Measurements from ENCODE around the gene LMNA.
"Not testable (repeated sequence)": the region's sequence is repeated elsewhere in the genome, so short reads cannot be mapped to it uniquely, and the experiment has no call there.

LMNA gene

GRCh38 chr1:156177919-156178654 is 63.6 kb downstream of the LMNA start:
- Histone ChIP-seq H3K9ac (ENCODE audit: low read depth, low read length) (no peak overlapping the region), H3K4me1 (ENCODE audit: control insufficient read depth, insufficient read depth, low read length) (peaks cover 35% of the 10 kb centered on the region), H3K27ac (ENCODE audit: low read depth, low read length) (peak overlapping the region; percentile 86), H3K4me3 (ENCODE audit: low read depth, low read length) (no peak overlapping the region), H3K27me3 (ENCODE audit: control insufficient read depth, insufficient read depth, low read length) (no peaks in the 10 kb centered on the region), H3K9me3 (ENCODE audit: control insufficient read depth, insufficient read depth, low read length) (no peaks in the 10 kb centered on the region), H3K36me3 (ENCODE audit: control insufficient read depth, insufficient read depth, low read length) (peaks cover 6% of the 10 kb centered on the region; the same call in 1 of the 2 replicates)

DNA sequence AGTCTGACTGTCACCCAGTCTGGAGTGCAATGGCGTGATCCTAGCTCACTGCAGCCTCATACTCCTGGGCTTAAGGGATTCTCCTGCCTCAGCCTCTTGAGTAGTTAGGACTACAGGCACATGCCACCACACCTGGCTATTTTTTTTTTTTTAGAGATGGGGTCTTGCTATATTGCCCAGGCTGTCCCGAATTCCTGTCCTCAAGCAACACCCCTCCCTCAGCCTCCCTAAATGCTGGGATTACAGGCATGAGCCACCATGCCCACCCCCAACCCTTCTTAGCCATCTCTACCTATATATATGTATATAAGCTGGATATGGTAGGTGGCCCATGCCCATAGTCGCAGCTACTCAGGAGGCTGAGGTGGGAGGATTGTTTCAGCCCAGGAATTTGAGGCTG is 66.0 kb downstream of the LMNA start:
- peak overlapping the region; percentile 97 for H3K27ac ChIP-seq (ENCODE audit: low read depth, low read length)

GRCh38 chr1:156181391-156181924 is 66.9 kb downstream of the LMNA start:
- not testable (repeated sequence) for H3K27me3 ChIP-seq (ENCODE audit: control insufficient read depth, insufficient read depth, low read length); H3K9me3 ChIP-seq (ENCODE audit: control insufficient read depth, insufficient read depth, low read length); H3K36me3 ChIP-seq (ENCODE audit: control insufficient read depth, insufficient read depth, low read length)
- peak overlapping the region; percentile 97 for H3K27ac ChIP-seq (ENCODE audit: low read depth, low read length)
- H3K9ac ChIP-seq (ENCODE audit: low read depth, low read length), result peak overlapping the region; percentile 51
- H3K4me1 ChIP-seq (ENCODE audit: control insufficient read depth, insufficient read depth, low read length), result peaks cover 35% of the 10 kb centered on the region
- peak overlapping the region; percentile 29; the same call in 1 of the 2 replicates for H3K4me3 ChIP-seq (ENCODE audit: low read depth, low read length)

More for the DNA sequence above, 66.0 kb downstream of the LMNA start:
- peak overlapping the region; percentile 65 for H3K9ac ChIP-seq (ENCODE audit: low read depth, low read length)
- no peaks in the 10 kb centered on the region for H3K9me3 ChIP-seq (ENCODE audit: control insufficient read depth, insufficient read depth, low read length)
- H3K4me1 ChIP-seq (ENCODE audit: control insufficient read depth, insufficient read depth, low read length), result peaks cover 35% of the 10 kb centered on the region
- 0 out of 2 replicates have a peak overlapping the region, but pooled peaks have one; percentile 8 for H3K4me3 ChIP-seq (ENCODE audit: low read depth, low read length)
- H3K27me3 ChIP-seq (ENCODE audit: control insufficient read depth, insufficient read depth, low read length), result no peaks in the 10 kb centered on the region
- H3K36me3 ChIP-seq (ENCODE audit: control insufficient read depth, insufficient read depth, low read length), result peaks cover 6% of the 10 kb centered on the region; the same call in 1 of the 2 replicates

DNA sequence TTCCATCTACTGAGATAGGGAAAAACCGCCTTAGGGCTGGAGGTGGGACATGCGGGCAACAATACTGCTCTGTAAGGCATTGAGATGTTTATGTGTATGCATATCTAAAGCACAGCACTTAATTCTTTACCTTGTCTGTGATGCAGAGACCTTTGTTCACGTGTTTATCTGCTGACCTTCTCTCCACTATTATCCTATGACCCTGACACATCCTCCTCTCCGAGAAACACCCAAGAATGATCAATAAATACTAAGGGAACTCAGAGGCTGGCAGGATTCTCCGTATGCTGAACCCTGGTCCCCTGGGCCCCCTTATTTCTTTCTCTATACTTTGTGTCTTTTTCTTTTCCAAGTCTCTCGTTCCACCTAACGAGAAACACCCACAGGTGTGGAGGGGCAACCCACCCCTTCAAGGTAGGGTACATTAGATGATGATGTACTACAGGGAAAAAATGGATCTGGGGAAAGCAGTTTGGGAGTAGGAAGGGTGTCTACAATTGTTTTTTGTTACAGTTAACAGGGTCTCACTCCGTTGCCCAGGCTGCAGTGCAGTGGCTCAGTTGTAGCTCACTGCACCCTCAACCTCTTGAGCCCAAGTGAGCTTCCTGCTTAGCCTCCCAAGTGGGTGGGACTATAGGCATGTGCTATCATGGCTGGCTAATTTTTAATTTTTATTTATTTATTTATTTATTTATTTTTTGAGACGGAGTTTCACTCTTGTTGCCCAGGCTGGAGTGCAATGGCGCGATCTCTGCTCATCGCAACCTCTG is 67.7 kb downstream of the LMNA start:
- peak overlapping the region; percentile 22 for H3K4me3 ChIP-seq (ENCODE audit: low read depth, low read length)
- not testable (repeated sequence) for H3K9me3 ChIP-seq (ENCODE audit: control insufficient read depth, insufficient read depth, low read length); H3K36me3 ChIP-seq (ENCODE audit: control insufficient read depth, insufficient read depth, low read length); H3K27me3 ChIP-seq (ENCODE audit: control insufficient read depth, insufficient read depth, low read length)
- peaks cover 30% of the 10 kb centered on the region for H3K4me1 ChIP-seq (ENCODE audit: control insufficient read depth, insufficient read depth, low read length)
- H3K27ac ChIP-seq (ENCODE audit: low read depth, low read length), result peak overlapping the region; percentile 97
- H3K9ac ChIP-seq (ENCODE audit: low read depth, low read length), result peak overlapping the region; percentile 49; the same call in 1 of the 2 replicates

GRCh38 chr1:156186347-156187177 is 72.1 kb downstream of the LMNA start:
- H3K27ac ChIP-seq (ENCODE audit: low read depth, low read length); H3K36me3 ChIP-seq (ENCODE audit: control insufficient read depth, insufficient read depth, low read length); H3K9ac ChIP-seq (ENCODE audit: low read depth, low read length); H3K4me3 ChIP-seq (ENCODE audit: low read depth, low read length); H3K27me3 ChIP-seq (ENCODE audit: control insufficient read depth, insufficient read depth, low read length); H3K4me1 ChIP-seq (ENCODE audit: control insufficient read depth, insufficient read depth, low read length): not testable (repeated sequence)
- H3K9me3 ChIP-seq (ENCODE audit: control insufficient read depth, insufficient read depth, low read length), result peaks cover 17% of the 10 kb centered on the region

Data from HUES48 (cell line).